Common myeloid progenitor, CD34-positive (primary cell): Measurements from ENCODE around the gene DDA1.

ENCODE experiments used
- CTCF ChIA-PET: fragments of 350-600 bp; sonication (Branson Sonifier 250); formaldehyde crosslinking; loops from one replicate; lab custom pipeline; 2021; ENCODE audit warnings: antibody characterized with exemption; lab: Charles Lee
- POLR2A ChIA-PET: fragments of 350-600 bp; sonication (Branson Sonifier 250); formaldehyde crosslinking; loops from one replicate; lab custom pipeline; 2021; ENCODE audit warnings: antibody characterized with exemption; lab: Charles Lee
- DNase-seq, 3 donors: peaks; one replicate each; pipeline versions ENCODE4 v3.0.0 to v3.0.0-alpha.2; 2013
- H3K27ac ChIP-seq, 2 experiments: 1 replicate in 1 of 2; 2 replicates in 1 of 2; pipeline ENCODE4 v1.7.0; 2013; ENCODE audit warnings: inconsistent platforms in 2 of 2, low read length in 2 of 2, mild to moderate bottlenecking in 2 of 2, low read depth in 1 of 2, moderate library complexity in 1 of 2; ENCODE audit not compliant: severe bottlenecking in 2 of 2, insufficient read depth in 1 of 2, poor library complexity in 1 of 2
- H3K27me3 ChIP-seq, 5 experiments: replicated peaks in 2 of 5; 1 replicate in 3 of 5; 2 replicates in 2 of 5; pipeline versions ENCODE4 v1.6.1 to v1.7.0; 2013; ENCODE audit warnings: low read length in 4 of 5, mild to moderate bottlenecking in 2 of 5, moderate library complexity in 2 of 5, inconsistent platforms in 1 of 5; ENCODE audit not compliant: insufficient read depth in 5 of 5, control insufficient read depth in 4 of 5
- H3K36me3 ChIP-seq, 4 experiments: 1 replicate in 2 of 4; 2 replicates in 2 of 4; pipeline versions ENCODE4 v1.6.1 to v1.7.0; 2013; ENCODE audit warnings: low read length in 3 of 4, control low read depth in 1 of 4, mild to moderate bottlenecking in 1 of 4; ENCODE audit not compliant: control insufficient read depth in 4 of 4, insufficient read depth in 4 of 4
- H3K4me1 ChIP-seq, 4 experiments: 1 replicate in 3 of 4; 2 replicates in 1 of 4; pipeline versions ENCODE4 v1.6.1 to v1.7.1; 2013; ENCODE audit warnings: low read length in 3 of 4, mild to moderate bottlenecking in 3 of 4, control low read depth in 1 of 4, inconsistent platforms in 1 of 4, moderate library complexity in 1 of 4; ENCODE audit not compliant: control insufficient read depth in 4 of 4, insufficient read depth in 4 of 4; ENCODE audit errors: control extremely low read depth in 1 of 4
- H3K4me3 ChIP-seq, 7 experiments: 1 replicate in 4 of 7; 2 replicates in 3 of 7; pipeline versions ENCODE4 v1.5.1 to v1.7.0; 2013; ENCODE audit warnings: mild to moderate bottlenecking in 7 of 7, low read length in 6 of 7, moderate library complexity in 6 of 7, inconsistent platforms in 2 of 7, low read depth in 2 of 7, control low read depth in 1 of 7; ENCODE audit not compliant: insufficient read depth in 4 of 7, control insufficient read depth in 1 of 7; ENCODE audit errors: extremely low read depth in 1 of 7
- H3K9me3 ChIP-seq, 5 experiments: 1 replicate in 4 of 5; 2 replicates in 1 of 5; pipeline versions ENCODE4 v1.6.1 to v1.7.1; 2013; ENCODE audit warnings: low read length in 4 of 5, mild to moderate bottlenecking in 2 of 5, inconsistent platforms in 1 of 5, low read depth in 1 of 5, moderate library complexity in 1 of 5; ENCODE audit not compliant: control insufficient read depth in 4 of 5, insufficient read depth in 2 of 5; ENCODE audit errors: control extremely low read depth in 1 of 5
- WGBS: methylation state at CpG from one replicate; pipeline ENCODE4 v1.1.5; 2013; ENCODE audit not compliant: insufficient coverage; 5-methylcytosine and 5-hydroxymethylcytosine counted together

Gene DDA1

GRCh38 chr19:17346109-17346671 lies 36.8 kb downstream of the DDA1 start:
- H3K27me3 ChIP-seq = no peaks in the 10 kb centered on the region
- H3K36me3 ChIP-seq = peaks cover 0 to 6% (median 6%) of the 10 kb centered on the region in 4 experiments
- no peak overlapping the region for H3K4me3 ChIP-seq
- ChIA-PET CTCF (interaction anchor here (0.8 to 10.1 kb wide), 8 partner anchors 11 to 95 kb away, joined by 3 to 144 read pairs (median 4); partner anchors contain the start of gene CCDC194), POLR2A (no interaction called here)
- peak; percentile 60 to 69 (median 62) for DNase-seq
- no peak overlapping the region for H3K27ac ChIP-seq
- H3K9me3 ChIP-seq = no peaks in the 10 kb centered on the region
- 31% methylated on average over 13 of the region's 24 CpGs for WGBS
- H3K4me1 ChIP-seq = peaks cover 0 to 29% (median 21%) of the 10 kb centered on the region in 4 experiments

- POLR2A ChIA-PET = interaction anchor here (0.6 kb wide), 1 partner anchor 20 kb away, joined by 3 read pairs; no protein-coding TSS in a partner anchor
These were observed 38.0 kb downstream of the DDA1 start for GRCh38 chr19:17347361-17347760.

GRCh38 chr19:17347877-17348276 lies 38.5 kb downstream of the DDA1 start:
- Histone ChIP-seq H3K4me1 (peaks cover 0 to 40% (median 30%) of the 10 kb centered on the region in 4 experiments), H3K27me3 (no peaks in the 10 kb centered on the region), H3K9me3 (no peaks in the 10 kb centered on the region), H3K36me3 (no peaks in the 10 kb centered on the region), H3K27ac (no peak overlapping the region), H3K4me3 (no peak overlapping the region)
- CTCF ChIA-PET = interaction anchor here (1.0 to 10.1 kb wide), 8 partner anchors 9 to 41 kb away, joined by 3 to 144 read pairs (median 4); no protein-coding TSS in a partner anchor
- POLR2A ChIA-PET = interaction anchor here (0.6 kb wide), 1 partner anchor 56 kb away, joined by 4 read pairs; no protein-coding TSS in a partner anchor
- 20% methylated on average over 1 of the region's 2 CpGs for whole genome bisulfite sequencing
- no peak for DNase-seq

More at GRCh38 chr19:17347361-17347760, 38.0 kb downstream of the DDA1 start:
- H3K4me3 ChIP-seq = no peak overlapping the region
- WGBS = 13% methylated on average over 4 of the region's 6 CpGs
- no peaks in the 10 kb centered on the region for H3K27me3 ChIP-seq
- CTCF ChIA-PET = interaction anchor here (1.0 to 10.1 kb wide), 11 partner anchors 10 to 42 kb away, joined by 3 to 144 read pairs (median 4); no protein-coding TSS in a partner anchor
- no peaks in the 10 kb centered on the region for H3K36me3 ChIP-seq
- H3K4me1 ChIP-seq = peaks cover 0 to 35% (median 29%) of the 10 kb centered on the region in 4 experiments
- H3K9me3 ChIP-seq = no peaks in the 10 kb centered on the region
- no peak overlapping the region for H3K27ac ChIP-seq
- no peak for DNase-seq

- no peak overlapping the region for H3K27ac ChIP-seq
- peak in 1 of 3 donors; percentile 44 for DNase-seq
- peak overlapping the region in 2 of 7 experiments; percentile 6 to 50 for H3K4me3 ChIP-seq
- H3K9me3 ChIP-seq = no peaks in the 10 kb centered on the region
- H3K36me3 ChIP-seq = no peaks in the 10 kb centered on the region
- peaks cover 0 to 44% (median 33%) of the 10 kb centered on the region in 4 experiments for H3K4me1 ChIP-seq
- ChIA-PET POLR2A (no interaction called here), CTCF (interaction anchor here (0.5 to 10.1 kb wide), 4 partner anchors 8 to 52 kb away, joined by 3 to 144 read pairs (median 9); no protein-coding TSS in a partner anchor)
- H3K27me3 ChIP-seq = no peaks in the 10 kb centered on the region
- WGBS = 7% methylated on average over 9 of the region's 12 CpGs
These were observed 39.3 kb downstream of the DDA1 start for GRCh38 chr19:17348700-17349099.

- Histone ChIP-seq H3K4me3 (peak overlapping the region in 1 of 7 experiments; percentile 16), H3K27me3 (no peaks in the 10 kb centered on the region), H3K4me1 (peaks cover 0 to 41% (median 31%) of the 10 kb centered on the region in 4 experiments), H3K36me3 (no peaks in the 10 kb centered on the region), H3K9me3 (no peaks in the 10 kb centered on the region), H3K27ac (no peak overlapping the region)
- peak in 2 of 3 donors; percentile 31 to 35 for DNase-seq
- POLR2A ChIA-PET = no interaction called here
- CTCF ChIA-PET = interaction anchor here (1.3 kb wide), 1 partner anchor 34 kb away, joined by 3 read pairs; no protein-coding TSS in a partner anchor
- 92% methylated on average over 27 of the region's 45 CpGs for WGBS
These were observed 42.6 kb downstream of the DDA1 start for GRCh38 chr19:17351815-17352435.

GRCh38 chr19:17352608-17353280 lies 43.4 kb downstream of the DDA1 start:
- no peaks in the 10 kb centered on the region for H3K9me3 ChIP-seq
- no peak overlapping the region for H3K4me3 ChIP-seq
- peaks cover 0 to 33% (median 23%) of the 10 kb centered on the region in 4 experiments for H3K4me1 ChIP-seq
- no peaks in the 10 kb centered on the region for H3K36me3 ChIP-seq
- no peak for DNase-seq
- no peaks in the 10 kb centered on the region for H3K27me3 ChIP-seq
- no peak overlapping the region for H3K27ac ChIP-seq
- WGBS = 54% methylated on average over 6 of the region's 14 CpGs
- ChIA-PET CTCF (interaction anchor here (1.3 kb wide), 1 partner anchor 33 kb away, joined by 3 read pairs; no protein-coding TSS in a partner anchor), POLR2A (no interaction called here)
